Naive thymus-derived CD4-positive, alpha-beta T cell (primary cell): ENCODE results near the gene SBK2. TPM values are rescaled to one million over a fixed set of nuclear protein-coding genes. Genes with fewer than 3 reads are reported as not detected.
"Not testable (repeated sequence)": the region's sequence is repeated elsewhere in the genome, so short reads cannot be mapped to it uniquely, and the experiment has no call there.

Source experiments
- ATAC-seq: fragments of 150-1000 bp; cut with Tn5 transposase; 2 replicates; pipeline ENCODE4 v1.10.0; 2021; ENCODE audit warnings: mild to moderate bottlenecking, moderate library complexity
- CTCF ChIA-PET: fragments of 350-600 bp; sonication (Branson Sonifier 250); formaldehyde crosslinking; loops from one replicate; lab custom pipeline; 2021; ENCODE audit warnings: antibody characterized with exemption; lab: Charles Lee
- POLR2A ChIA-PET: fragments of 350-600 bp; sonication (Branson Sonifier 250); formaldehyde crosslinking; loops from one replicate; lab custom pipeline; 2021; ENCODE audit warnings: antibody characterized with exemption, inconsistent platforms; lab: Charles Lee
- DNase-seq, 9 donors: peaks; one replicate each; pipeline versions ENCODE4 v3.0.0 to v3.0.0-alpha.2; 2020 to 2022; ENCODE audit warnings: mixed read lengths in 1 of 9
- H3K27ac ChIP-seq: one replicate; pipeline ENCODE4 v1.7.0; 2013; ENCODE audit warnings: mild to moderate bottlenecking, low read depth, low read length, moderate library complexity
- H3K27me3 ChIP-seq, 2 donors: one replicate each; pipeline ENCODE4 v1.7.0; 2013; ENCODE audit warnings: low read length in 2 of 2, mild to moderate bottlenecking in 2 of 2, moderate library complexity in 2 of 2; ENCODE audit not compliant: control insufficient read depth in 2 of 2, insufficient read depth in 2 of 2
- H3K36me3 ChIP-seq, 3 experiments: 1 replicate in 2 of 3; 2 replicates in 1 of 3; pipeline ENCODE4 v1.7.0; 2013; ENCODE audit warnings: low read length in 3 of 3, mild to moderate bottlenecking in 3 of 3, moderate library complexity in 1 of 3; ENCODE audit not compliant: insufficient read depth in 3 of 3, control insufficient read depth in 2 of 3
- H3K4me1 ChIP-seq, 2 donors: one replicate each; pipeline ENCODE4 v1.7.0; 2013; ENCODE audit warnings: low read length in 2 of 2, mild to moderate bottlenecking in 2 of 2, moderate library complexity in 1 of 2; ENCODE audit not compliant: control insufficient read depth in 2 of 2, insufficient read depth in 2 of 2
- H3K4me3 ChIP-seq: 2 replicates; pipeline ENCODE4 v1.7.0; 2013; ENCODE audit warnings: mild to moderate bottlenecking, low read length
- H3K9me3 ChIP-seq, 3 experiments: 1 replicate in 2 of 3; 2 replicates in 1 of 3; pipeline ENCODE4 v1.7.0; 2013; ENCODE audit warnings: low read length in 3 of 3; ENCODE audit not compliant: control insufficient read depth in 2 of 3
- H3K27ac Mint-ChIP-seq, 9 donors: one replicate each; pipeline ENCODE4 v1.8.0; 2020 to 2022; ENCODE audit warnings: mixed read lengths in 9 of 9, mild to moderate bottlenecking in 8 of 9, moderate library complexity in 5 of 9, inconsistent platforms in 2 of 9
- H3K27me3 Mint-ChIP-seq, 5 donors: one replicate each; pipeline ENCODE4 v1.8.0; 2021 to 2022; ENCODE audit warnings: mixed read lengths in 5 of 5, mild to moderate bottlenecking in 1 of 5
- H3K36me3 Mint-ChIP-seq, 5 donors: one replicate each; pipeline ENCODE4 v1.8.0; 2020 to 2022; ENCODE audit warnings: mixed read lengths in 5 of 5, mild to moderate bottlenecking in 3 of 5, inconsistent platforms in 1 of 5
- H3K4me1 Mint-ChIP-seq, 7 donors: one replicate each; pipeline ENCODE4 v1.8.0; 2020 to 2022; ENCODE audit warnings: mixed read lengths in 7 of 7, mild to moderate bottlenecking in 3 of 7, inconsistent platforms in 1 of 7
- H3K4me3 Mint-ChIP-seq, 10 donors: one replicate each; pipeline ENCODE4 v1.8.0; 2020 to 2022; ENCODE audit warnings: mild to moderate bottlenecking in 10 of 10, mixed read lengths in 10 of 10, moderate library complexity in 6 of 10, inconsistent platforms in 2 of 10
- H3K9me3 Mint-ChIP-seq, 11 donors: one replicate each; pipeline ENCODE4 v1.8.0; 2020 to 2022; ENCODE audit warnings: mixed read lengths in 11 of 11, mild to moderate bottlenecking in 4 of 11, inconsistent platforms in 1 of 11, moderate library complexity in 1 of 11
- intact Hi-C, 2 donors: fragments of 100-400 bp; cut with micrococcal nuclease; formaldehyde crosslinking; loops; one replicate each; pipeline ENCODE4 v1.15.1; 2023
- polyA plus RNA-seq, 2 donors: library from polyadenylated mRNA; unstranded; fragments of 300-500 nt; fragmentation: Illumina TruSeq; gene quantifications; one replicate each; pipeline ENCODE4 v1.2.3, GENCODE V29; 2021
- total RNA-seq, 6 experiments: library from RNA in 5 of 6; stranded (reverse) in 5 of 6; gene quantifications; 1 replicate in 5 of 6; 2 replicates in 1 of 6; pipeline ENCODE4 v1.2.3 and lab custom pipeline; 2021 to 2026

The SBK2 gene
- total RNA-seq = not detected
- polyA plus RNA-seq = not detected
- total RNA-seq (lab: John Stamatoyannopoulos, UW) = not detected

GRCh38 chr19:55536951-55537740, at the start of gene SBK2:
Gene SBK2 (minus strand): TSS chr19:55537133. CDS start chr19:55536294, 839 bp downstream.
- no peaks in the 10 kb centered on the region for H3K9me3 Mint-ChIP-seq
- POLR2A ChIA-PET = no interaction called here
- H3K4me3 ChIP-seq = no peak within 1 kb of the TSS
- peaks cover 0 to 6% (median 0%) of the 10 kb centered on the region in 5 donors for H3K27me3 Mint-ChIP-seq
- no peaks in the 10 kb centered on the region for H3K9me3 ChIP-seq
- H3K27ac ChIP-seq = no peak within 1 kb of the TSS
- no peak within 1 kb of the TSS for H3K27ac Mint-ChIP-seq
- intact Hi-C loops = no loop called here
- no peaks in the 10 kb centered on the region for H3K27me3 ChIP-seq
- H3K36me3 Mint-ChIP-seq = no peaks in the 10 kb centered on the region
- no peak within 1 kb of the TSS for H3K4me3 Mint-ChIP-seq
- DNase-seq = no peak
- ATAC-seq = no peak
- no peaks in the 10 kb centered on the region for H3K4me1 ChIP-seq
- CTCF ChIA-PET = no interaction called here
- no peaks in the 10 kb centered on the region for H3K36me3 ChIP-seq
- H3K4me1 Mint-ChIP-seq = no peaks in the 10 kb centered on the region

DNA sequence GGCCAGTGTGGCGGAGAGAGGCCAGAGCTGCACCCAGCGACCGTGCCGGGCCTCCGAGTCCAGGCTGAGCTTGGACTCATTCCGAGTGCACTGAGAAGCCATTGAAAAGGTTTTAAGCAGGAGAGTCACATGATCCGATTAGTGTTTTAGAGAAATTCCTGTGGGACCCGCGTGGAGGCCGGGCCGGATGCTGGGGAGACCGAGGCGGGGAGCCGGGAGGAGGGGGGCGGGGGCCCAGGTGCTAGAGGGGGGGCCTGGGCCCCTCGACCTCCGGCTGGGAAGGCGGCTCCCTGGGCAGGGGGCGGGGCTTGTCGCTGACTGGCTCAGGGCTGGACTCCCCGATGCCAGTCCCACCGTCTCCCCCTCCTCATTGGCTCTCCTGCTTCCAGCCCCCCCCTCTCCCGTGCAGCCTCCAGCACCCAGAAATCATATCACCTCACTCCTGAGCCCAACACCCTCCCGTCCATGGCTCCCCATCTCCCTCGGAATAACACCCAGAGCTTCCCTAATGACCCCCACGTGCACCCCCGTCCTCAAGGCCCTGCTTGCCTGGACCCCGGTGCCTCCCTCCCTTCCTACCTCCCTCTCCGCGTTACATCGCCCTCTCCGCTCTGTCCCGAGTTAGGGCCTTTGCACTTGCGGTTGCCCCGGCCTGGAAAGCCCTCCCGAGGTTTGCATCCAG, 48.9 kb upstream of the SBK2 start:
- Mint-ChIP-seq H3K27me3 (peaks cover 0 to 32% (median 0%) of the 10 kb centered on the region in 5 donors), H3K4me3 (peak overlapping the region; percentile 45 to 95 (median 86)), H3K9me3 (no peaks in the 10 kb centered on the region), H3K36me3 (no peaks in the 10 kb centered on the region), H3K4me1 (peaks cover 18 to 52% (median 38%) of the 10 kb centered on the region in 7 donors), H3K27ac (peak overlapping the region in 8 of 9 donors; percentile 33 to 94 (median 68))
- H3K36me3 ChIP-seq = no peaks in the 10 kb centered on the region
- peaks cover 20 to 29% of the 10 kb centered on the region in 2 donors for H3K4me1 ChIP-seq
- no peaks in the 10 kb centered on the region for H3K9me3 ChIP-seq
- H3K27me3 ChIP-seq = no peaks in the 10 kb centered on the region
- POLR2A ChIA-PET = interaction anchor here (0.6 to 5.1 kb wide), 3 partner anchors 13 to 69 kb away, joined by 3 to 44 read pairs (median 3); partner anchors contain the start of genes FIZ1 and ZNF524
- CTCF ChIA-PET = interaction anchor here (0.7 to 1.5 kb wide), 3 partner anchors 14 to 68 kb away, joined by 4 to 8 read pairs (median 4); partner anchors contain the start of gene FIZ1
- intact Hi-C loops = loop anchor here (5.0 to 10.0 kb wide), 2 partner anchors 68 to 201 kb away; partner anchors contain the start of genes RPL28 (in 1 of the 2) and TMEM238 (in 1 of the 2)
- peak overlapping the region; percentile 50 for H3K4me3 ChIP-seq
- peak overlapping the region; percentile 59 for H3K27ac ChIP-seq
- ATAC-seq (peak; percentile 36), DNase-seq (peak in 6 of 9 donors; percentile 26 to 57 (median 35))

- peaks cover 0 to 32% (median 0%) of the 10 kb centered on the region in 5 donors for H3K27me3 Mint-ChIP-seq
- H3K9me3 Mint-ChIP-seq = no peaks in the 10 kb centered on the region
- peaks cover 0 to under 1% (median 0%) of the 10 kb centered on the region in 5 donors for H3K36me3 Mint-ChIP-seq
- no peaks in the 10 kb centered on the region for H3K36me3 ChIP-seq
- H3K4me3 ChIP-seq = no peak overlapping the region
- no peaks in the 10 kb centered on the region for H3K27me3 ChIP-seq
- peaks cover 21 to 55% (median 40%) of the 10 kb centered on the region in 7 donors for H3K4me1 Mint-ChIP-seq
- no peak for DNase-seq
- no peaks in the 10 kb centered on the region for H3K9me3 ChIP-seq
- peak overlapping the region in 6 of 9 donors; percentile 43 to 71 (median 54) for H3K27ac Mint-ChIP-seq
- intact Hi-C loops = loop anchor here (5.0 to 10.0 kb wide), 2 partner anchors 68 to 200 kb away; partner anchors contain the start of genes RPL28 (in 1 of the 2) and TMEM238 (in 1 of the 2)
- ChIA-PET POLR2A (interaction anchor here (0.8 to 5.1 kb wide), 2 partner anchors 14 to 50 kb away, joined by 3 to 44 read pairs; partner anchors contain the start of genes FIZ1 and ZNF524), CTCF (no interaction called here)
- peaks cover 23 to 29% of the 10 kb centered on the region in 2 donors for H3K4me1 ChIP-seq
- H3K27ac ChIP-seq = no peak overlapping the region
- no peak for ATAC-seq
- H3K4me3 Mint-ChIP-seq = peak overlapping the region in 6 of 10 donors; percentile 16 to 95 (median 86)
These were observed 47.9 kb upstream of the SBK2 start for GRCh38 chr19:55584871-55585270.

DNA sequence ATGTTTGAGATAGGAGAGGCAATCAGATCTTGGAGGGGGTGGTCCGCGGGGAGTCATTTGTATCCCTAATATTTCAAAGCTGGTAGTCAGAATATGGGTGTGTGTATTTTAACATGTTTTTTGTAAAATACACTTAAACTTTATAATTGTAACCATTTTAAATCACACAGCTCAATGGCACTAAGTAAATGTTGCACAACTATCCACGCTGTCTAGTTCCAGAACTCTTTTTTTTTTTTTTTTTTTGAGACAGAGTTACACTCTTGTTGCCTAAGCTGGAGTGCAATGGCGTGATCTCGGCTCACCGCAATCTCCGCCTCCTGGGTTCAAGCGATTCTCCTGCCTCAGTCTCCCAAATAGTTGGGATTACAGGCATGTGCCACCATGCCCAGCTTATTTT, 47.0 kb upstream of the SBK2 start:
- H3K27ac ChIP-seq, DNase-seq, H3K27ac Mint-ChIP-seq, H3K9me3 Mint-ChIP-seq, H3K36me3 ChIP-seq, H3K4me3 Mint-ChIP-seq, H3K4me3 ChIP-seq, H3K9me3 ChIP-seq, ATAC-seq, H3K36me3 Mint-ChIP-seq, H3K27me3 ChIP-seq: not testable (repeated sequence)
- intact Hi-C loops = loop anchor here in 1 of 2 donors (10.0 kb wide), 1 partner anchor 199 kb away; the partner anchor contains the start of genes RPL28 and TMEM238
- peaks cover 27 to 58% (median 45%) of the 10 kb centered on the region in 7 donors for H3K4me1 Mint-ChIP-seq
- H3K4me1 ChIP-seq = peaks cover 26 to 29% of the 10 kb centered on the region in 2 donors
- CTCF ChIA-PET = interaction anchor here (0.9 to 1.3 kb wide), 2 partner anchors 49 to 50 kb away, joined by 3 read pairs; no protein-coding TSS in a partner anchor
- POLR2A ChIA-PET = interaction anchor here (0.8 to 5.1 kb wide), 3 partner anchors 15 to 43 kb away, joined by 4 to 44 read pairs (median 5); partner anchors contain the start of genes FIZ1 and ZNF524
- H3K27me3 Mint-ChIP-seq = peaks cover 0 to 32% (median 0%) of the 10 kb centered on the region in 5 donors

DNA sequence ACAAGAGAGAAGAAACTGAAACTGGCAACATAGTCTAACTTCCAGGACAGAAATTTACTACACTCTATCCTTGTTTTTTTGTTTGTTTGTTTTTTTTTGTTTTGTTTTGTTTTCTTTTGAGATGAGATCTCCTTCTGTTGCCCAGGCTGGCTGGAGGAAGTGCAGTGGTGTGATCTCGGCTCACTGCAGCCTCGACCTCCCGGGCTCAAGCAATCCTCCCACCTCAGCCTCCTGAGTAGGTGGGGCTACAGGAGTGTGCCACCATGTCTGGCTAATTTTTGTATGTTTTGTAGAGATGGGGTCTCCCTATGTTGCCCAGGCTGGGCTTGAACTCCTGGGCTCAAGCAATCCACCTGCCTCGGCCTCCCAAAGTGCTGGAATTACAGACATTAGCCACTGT, 45.4 kb upstream of the SBK2 start:
- peaks cover 27 to 47% (median 42%) of the 10 kb centered on the region in 7 donors for H3K4me1 Mint-ChIP-seq
- H3K9me3 ChIP-seq, H3K36me3 ChIP-seq, H3K27ac ChIP-seq, H3K4me3 ChIP-seq, H3K9me3 Mint-ChIP-seq, DNase-seq, CTCF ChIA-PET, H3K27me3 ChIP-seq, H3K36me3 Mint-ChIP-seq, ATAC-seq: not testable (repeated sequence)
- H3K4me3 Mint-ChIP-seq = peak overlapping the region in 6 of 10 donors; percentile 4 to 87 (median 46)
- peaks cover 20 to 23% of the 10 kb centered on the region in 2 donors for H3K4me1 ChIP-seq
- POLR2A ChIA-PET = interaction anchor here (1.1 to 2.7 kb wide), 6 partner anchors 17 to 51 kb away, joined by 3 to 20 read pairs (median 7); partner anchors contain the start of genes FIZ1, ZNF524 and ZNF865
- H3K27ac Mint-ChIP-seq = peak overlapping the region in 3 of 9 donors; percentile 72 to 77 (median 73)
- intact Hi-C loops = loop anchor here in 1 of 2 donors (10.0 kb wide), 1 partner anchor 197 kb away; the partner anchor contains the start of genes RPL28 and TMEM238
- H3K27me3 Mint-ChIP-seq = peaks cover 0 to 30% (median 0%) of the 10 kb centered on the region in 5 donors
